HG02610 (cell line): ENCODE results near the gene MADD.

Experiments
- ATAC-seq: cut with Tn5 transposase; IDR thresholded peaks from one replicate; pipeline ENCODE4 v1.9.1; 2021; ENCODE audit warnings: mild to moderate bottlenecking, moderate library complexity; ENCODE audit not compliant: unreplicated experiment

The MADD gene

GRCh38 chr11:47249378-47249715 is 20.6 kb upstream of the MADD start:
- ATAC-seq, result no peak

- ATAC-seq, result no peak
Observed at GRCh38 chr11:47251751-47252150, 18.2 kb upstream of the MADD start.

- no peak for ATAC-seq
Observed at GRCh38 chr11:47253660-47254059, 16.3 kb upstream of the MADD start.

- ATAC-seq, result no peak
Observed at GRCh38 chr11:47254386-47254785, 15.5 kb upstream of the MADD start.

- ATAC-seq, result no peak
Observed at GRCh38 chr11:47256374-47256773, 13.6 kb upstream of the MADD start.

GRCh38 chr11:47257177-47257516 is 12.8 kb upstream of the MADD start:
- ATAC-seq, result no peak

- no peak for ATAC-seq
Observed at GRCh38 chr11:47257517-47258316, 12.2 kb upstream of the MADD start, which contains the start of gene NR1H3. NR1H3 (plus strand) TSS chr11:47257996; CDS start chr11:47259217, 1,221 bp downstream.

- ATAC-seq, result no peak
Observed at GRCh38 chr11:47258317-47258902, 11.5 kb upstream of the MADD start.

GRCh38 chr11:47259232-47259977 is 10.5 kb upstream of the MADD start:
- ATAC-seq, result no peak

- ATAC-seq, result no peak
Observed at GRCh38 chr11:47260366-47260765, 9.6 kb upstream of the MADD start.

GRCh38 chr11:47261291-47261800 is 8.6 kb upstream of the MADD start:
- no peak for ATAC-seq

GRCh38 chr11:47264119-47264518 is 5.8 kb upstream of the MADD start:
- no peak for ATAC-seq

GRCh38 chr11:47264521-47264920 is 5.4 kb upstream of the MADD start:
- no peak for ATAC-seq

GRCh38 chr11:47267876-47268275 is 2.1 kb upstream of the MADD start:
- ATAC-seq, result no peak

- no peak for ATAC-seq
Observed at GRCh38 chr11:47268448-47269001, 1.4 kb upstream of the MADD start.

- peak; percentile 45 for ATAC-seq
Observed at GRCh38 chr11:47269002-47269828, 718 bp upstream of the MADD start.

GRCh38 chr11:47270331-47271271 is 668 bp downstream of the MADD start:
- ATAC-seq, result no peak

- ATAC-seq, result no peak
Observed at GRCh38 chr11:47271328-47271727, 1.4 kb downstream of the MADD start.

- ATAC-seq, result no peak
Observed at GRCh38 chr11:47271961-47272661, 2.2 kb downstream of the MADD start.
